ENCODE data around the gene TRIM47. TPM values are rescaled to one million over a fixed set of nuclear protein-coding genes. Genes with fewer than 3 reads are reported as not detected.
A peak's percentile ranks its signal among the peaks of the same experiment; 100 is the strongest.
"Not testable (repeated sequence)": the region's sequence is repeated elsewhere in the genome, so short reads cannot be mapped to it uniquely, and the experiment has no call there.

The TRIM47 gene
- total RNA-seq, 2 experiments from 2014 or later: 33.9 to 43.4 TPM

DNA sequence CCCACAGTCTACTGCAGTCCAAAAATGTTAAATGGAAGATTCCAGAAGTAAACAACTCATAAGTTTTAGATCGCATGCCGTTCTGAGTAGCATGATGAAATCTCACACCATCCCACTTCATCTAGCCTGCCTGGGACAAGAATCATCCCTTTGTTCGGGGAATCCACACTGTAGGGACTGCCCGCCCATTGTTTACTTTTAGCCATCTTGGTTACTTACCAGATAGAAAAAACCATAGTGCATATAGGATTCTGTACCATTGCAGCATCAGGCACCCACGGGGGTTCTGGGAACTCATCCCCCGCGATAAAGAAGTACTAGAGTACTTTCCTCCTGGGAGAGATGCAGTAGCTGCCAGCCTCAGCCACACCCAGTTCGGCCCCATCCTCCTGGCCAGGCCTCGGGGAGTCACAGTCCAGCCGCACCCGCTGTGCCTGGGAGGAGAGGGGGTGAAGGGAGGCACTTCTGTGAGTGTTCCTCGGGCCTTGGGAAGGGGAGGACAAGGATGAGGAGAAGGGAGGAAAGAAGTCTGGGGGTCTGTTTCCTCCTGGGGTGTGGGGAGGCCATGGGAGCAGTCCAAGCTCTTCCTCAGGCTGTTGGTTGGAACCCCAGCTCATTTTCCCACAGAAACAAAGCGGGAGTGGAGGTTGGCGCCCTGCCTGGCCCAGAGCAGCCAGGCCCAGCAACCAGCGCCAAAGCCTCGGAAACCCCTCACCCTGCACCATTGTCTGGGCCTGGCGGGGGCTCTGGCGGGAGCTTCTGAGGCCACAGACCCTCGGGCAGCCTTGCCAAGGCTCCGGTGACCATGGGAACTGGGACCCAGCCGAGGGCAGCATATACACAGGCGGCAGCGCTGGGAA lies 8.9 kb downstream of the TRIM47 start:
- Mint-ChIP-seq H3K36me3 (ENCODE audit: low read depth) (peaks cover 7% of the 10 kb centered on the region), H3K27me3 (no peaks in the 10 kb centered on the region), H3K27ac (peak overlapping the region; percentile 25), H3K4me1 (peaks cover 38% of the 10 kb centered on the region), H3K4me3 (no peak overlapping the region), H3K9me3 (no peaks in the 10 kb centered on the region)
- ChIA-PET POLR2A (no interaction called here), CTCF (interaction anchor here (0.6 to 1.3 kb wide), 3 partner anchors 8 to 35 kb away, joined by 3 to 4 read pairs (median 3); partner anchors contain the start of gene MRPL38)
- DNase-seq: no peak

DNA sequence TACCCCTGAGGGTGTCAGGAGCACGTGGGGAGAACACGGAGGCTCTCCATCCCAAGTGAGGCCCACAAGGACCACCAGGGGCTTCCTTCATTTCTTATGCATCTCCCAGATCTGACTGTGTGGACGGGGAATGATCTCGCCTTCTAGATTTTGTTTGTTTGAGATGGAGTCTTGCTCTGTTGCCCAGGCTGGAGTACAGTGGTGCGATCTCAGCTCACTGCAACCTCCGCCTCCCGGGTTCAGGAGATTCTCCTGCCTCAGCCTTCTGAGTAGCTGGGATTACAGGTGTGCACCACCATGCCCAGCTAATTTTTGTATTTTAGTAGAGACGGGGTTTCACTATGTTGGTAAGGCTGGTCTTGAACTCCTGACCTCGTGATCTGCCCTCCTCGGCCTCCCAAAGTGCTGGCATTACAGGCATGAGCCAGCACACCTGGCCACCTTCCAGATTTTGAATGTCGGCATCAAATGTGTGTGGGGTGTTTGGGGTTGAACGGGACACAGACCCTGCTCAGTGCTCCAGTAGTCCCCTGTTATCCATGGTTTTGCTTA lies 9.6 kb downstream of the TRIM47 start:
- H3K9me3 Mint-ChIP-seq; POLR2A ChIA-PET; H3K36me3 Mint-ChIP-seq (ENCODE audit: low read depth); DNase-seq; H3K4me3 Mint-ChIP-seq; H3K27me3 Mint-ChIP-seq: not testable (repeated sequence)
- Mint-ChIP-seq H3K4me1 (peaks cover 40% of the 10 kb centered on the region), H3K27ac (peak overlapping the region; percentile 33)
- CTCF ChIA-PET: interaction anchor here (1.3 to 2.3 kb wide), 3 partner anchors 9 to 36 kb away, joined by 3 to 9 read pairs (median 6); partner anchors contain the start of genes MRPL38 and WBP2

- CTCF ChIA-PET: interaction anchor here (1.0 to 1.9 kb wide), 7 partner anchors 10 to 139 kb away, joined by 3 to 14 read pairs (median 4); partner anchors contain the start of genes TRIM47, TRIM65 and WBP2
- H3K4me3 Mint-ChIP-seq; H3K27me3 Mint-ChIP-seq; DNase-seq; H3K9me3 Mint-ChIP-seq; H3K36me3 Mint-ChIP-seq (ENCODE audit: low read depth): not testable (repeated sequence)
- Mint-ChIP-seq H3K27ac (peak overlapping the region; percentile 92), H3K4me1 (peaks cover 29% of the 10 kb centered on the region)
- POLR2A ChIA-PET: interaction anchor here (0.7 kb wide), 1 partner anchor 86 kb away, joined by 4 read pairs; no protein-coding TSS in a partner anchor
Observed at GRCh38 chr17:75865404-75866188, 12.8 kb downstream of the TRIM47 start.

- Mint-ChIP-seq H3K27ac (peak overlapping the region; percentile 92), H3K4me1 (peaks cover 29% of the 10 kb centered on the region), H3K4me3 (peak overlapping the region; percentile 18)
- ChIA-PET CTCF (interaction anchor here (0.6 to 1.9 kb wide), 8 partner anchors 10 to 140 kb away, joined by 3 to 14 read pairs (median 4); partner anchors contain the start of genes TRIM47, TRIM65 and WBP2), POLR2A (interaction anchor here (0.7 kb wide), 1 partner anchor 86 kb away, joined by 4 read pairs; no protein-coding TSS in a partner anchor)
- not testable (repeated sequence) for H3K36me3 Mint-ChIP-seq (ENCODE audit: low read depth); H3K9me3 Mint-ChIP-seq; H3K27me3 Mint-ChIP-seq; DNase-seq
Observed at GRCh38 chr17:75864887-75865286, 13.5 kb downstream of the TRIM47 start.

DNA sequence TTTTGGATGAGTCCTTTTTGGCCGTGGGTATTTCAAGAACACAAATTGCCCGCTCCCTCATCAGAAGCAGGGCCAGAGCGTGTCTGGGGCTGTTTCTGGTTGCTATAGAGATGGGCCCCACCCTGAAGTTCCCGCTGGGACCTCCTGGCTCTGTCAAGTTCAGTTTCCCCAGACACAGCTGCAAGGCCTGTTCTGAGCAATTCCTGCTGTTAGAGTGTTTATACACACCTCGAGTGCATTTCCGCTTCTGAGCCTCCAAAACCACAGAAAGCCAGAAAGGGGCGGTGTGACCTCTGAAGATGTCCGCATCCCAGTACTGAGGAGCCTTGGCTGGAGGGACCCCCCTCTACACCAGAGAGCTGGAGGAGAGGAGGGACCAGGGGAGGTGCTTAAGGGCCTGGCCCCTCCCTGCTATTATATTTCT lies 13.9 kb downstream of the TRIM47 start:
- peak overlapping the region; percentile 92 for H3K27ac Mint-ChIP-seq
- H3K9me3 Mint-ChIP-seq: no peaks in the 10 kb centered on the region
- peaks cover 30% of the 10 kb centered on the region for H3K4me1 Mint-ChIP-seq
- CTCF ChIA-PET: interaction anchor here (0.6 to 1.9 kb wide), 8 partner anchors 9 to 140 kb away, joined by 3 to 14 read pairs (median 4); partner anchors contain the start of genes TRIM47, TRIM65 and WBP2
- DNase-seq: peak; percentile 73
- POLR2A ChIA-PET: interaction anchor here (0.7 kb wide), 1 partner anchor 85 kb away, joined by 4 read pairs; no protein-coding TSS in a partner anchor
- no peaks in the 10 kb centered on the region for H3K27me3 Mint-ChIP-seq
- H3K36me3 Mint-ChIP-seq (ENCODE audit: low read depth): no peaks in the 10 kb centered on the region
- H3K4me3 Mint-ChIP-seq: peak overlapping the region; percentile 18

- Mint-ChIP-seq H3K36me3 (ENCODE audit: low read depth) (no peaks in the 10 kb centered on the region), H3K27me3 (no peaks in the 10 kb centered on the region), H3K27ac (no peak overlapping the region), H3K4me3 (no peak overlapping the region), H3K4me1 (peaks cover 45% of the 10 kb centered on the region), H3K9me3 (no peaks in the 10 kb centered on the region)
- CTCF ChIA-PET: interaction anchor here (0.6 to 4.0 kb wide), 18 partner anchors 8 to 119 kb away, joined by 3 to 22 read pairs (median 5); partner anchors contain the start of genes TRIM47, TRIM65 and UNC13D
- POLR2A ChIA-PET: no interaction called here
- no peak for DNase-seq
Observed at GRCh38 chr17:75861927-75862317, 16.5 kb downstream of the TRIM47 start.

DNA sequence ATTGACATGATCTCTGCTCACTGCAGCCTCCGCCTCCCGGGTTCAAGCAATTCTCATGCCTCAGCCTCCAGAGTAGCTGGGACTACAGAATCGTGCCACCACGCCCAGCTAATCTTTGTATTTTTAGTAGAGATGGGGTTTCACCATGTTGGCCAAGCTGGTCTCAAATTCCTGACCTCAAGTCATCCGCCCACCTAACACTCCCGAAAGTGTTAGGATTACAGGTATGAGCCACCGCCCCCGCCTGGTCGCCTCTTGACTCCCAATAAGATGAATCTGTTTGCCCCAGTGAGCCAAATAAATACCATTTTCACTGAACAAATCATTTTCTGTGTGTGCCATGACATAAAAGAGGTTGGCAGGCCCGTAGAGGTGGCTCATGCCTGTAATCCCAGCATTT lies 19.0 kb downstream of the TRIM47 start:
- H3K4me3 Mint-ChIP-seq; H3K9me3 Mint-ChIP-seq; H3K27ac Mint-ChIP-seq; H3K36me3 Mint-ChIP-seq (ENCODE audit: low read depth); DNase-seq; H3K27me3 Mint-ChIP-seq: not testable (repeated sequence)
- ChIA-PET POLR2A (interaction anchor here (1.0 kb wide), 1 partner anchor 79 kb away, joined by 4 read pairs; a partner anchor contains a TSS), CTCF (interaction anchor here (1.1 to 2.8 kb wide), 6 partner anchors 12 to 39 kb away, joined by 3 to 12 read pairs (median 4); partner anchors contain the start of genes TRIM47 and TRIM65)
- H3K4me1 Mint-ChIP-seq: peaks cover 38% of the 10 kb centered on the region

GRCh38 chr17:75856062-75856756 lies 22.2 kb downstream of the TRIM47 start:
- peaks cover 38% of the 10 kb centered on the region for H3K4me1 Mint-ChIP-seq
- DNase-seq: peak; percentile 37
- ChIA-PET CTCF (interaction anchor here (0.7 to 2.9 kb wide), 14 partner anchors 9 to 158 kb away, joined by 3 to 30 read pairs (median 5); partner anchors contain the start of genes GALK1, TRIM47 and UNC13D), POLR2A (interaction anchor here (1.2 to 1.5 kb wide), 3 partner anchors 24 to 91 kb away, joined by 5 to 7 read pairs (median 5); partner anchors contain the start of gene GALK1)
- H3K27me3 Mint-ChIP-seq: no peaks in the 10 kb centered on the region
- peak overlapping the region; percentile 93 for H3K27ac Mint-ChIP-seq
- no peaks in the 10 kb centered on the region for H3K9me3 Mint-ChIP-seq
- H3K36me3 Mint-ChIP-seq (ENCODE audit: low read depth): peaks cover 4% of the 10 kb centered on the region
- no peak overlapping the region for H3K4me3 Mint-ChIP-seq

DNA sequence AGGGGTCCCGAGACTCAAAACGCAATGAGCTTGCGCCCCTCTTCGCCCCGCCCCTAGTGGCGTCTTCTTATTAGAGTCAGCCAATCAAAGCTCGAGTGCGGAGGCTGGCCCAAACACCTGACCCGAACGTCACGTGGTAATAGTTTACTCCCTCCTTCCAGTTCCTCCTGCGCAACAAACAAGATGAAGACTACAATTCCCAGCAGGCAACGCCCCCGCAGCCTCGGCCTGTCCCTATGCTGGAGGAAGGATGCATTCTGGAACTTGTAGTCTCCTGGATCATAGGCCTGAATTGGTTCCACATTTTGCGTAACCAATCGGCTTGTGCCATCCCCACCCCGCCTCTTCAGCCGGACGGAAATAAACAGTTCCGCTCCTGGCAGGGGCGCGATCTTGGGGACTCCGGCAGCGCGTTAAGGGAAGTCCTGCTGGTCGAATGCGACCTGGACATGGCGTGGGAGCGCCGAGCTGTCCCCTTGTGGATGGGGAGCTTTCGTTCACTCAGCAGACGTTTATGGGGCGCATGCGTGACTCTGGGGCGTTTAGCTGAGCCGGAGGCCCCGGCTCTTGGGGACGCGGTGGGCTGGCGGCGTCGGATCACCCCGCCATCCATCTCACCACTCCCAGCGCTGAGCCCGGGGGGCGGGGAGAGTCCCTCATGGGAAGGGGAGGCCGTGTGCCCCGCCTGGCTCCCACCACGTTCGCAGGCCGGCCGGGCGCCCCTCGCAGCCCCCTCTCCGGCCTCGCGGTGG lies 22.9 kb downstream of the TRIM47 start, which contains the start of gene WBP2:
TSS of gene WBP2 (minus strand) at position 26 of the 752 bp plus-strand sequence. CDS start 38 bp downstream, outside the sequence.
- H3K9me3 Mint-ChIP-seq: no peaks in the 10 kb centered on the region
- ChIA-PET CTCF (interaction anchor here (0.6 to 2.9 kb wide), 18 partner anchors 9 to 267 kb away, joined by 3 to 30 read pairs (median 5); partner anchors contain the start of genes GALK1, TRIM47 and UNC13D), POLR2A (interaction anchor here (0.9 to 1.5 kb wide), 7 partner anchors 9 to 90 kb away, joined by 3 to 7 read pairs (median 5); partner anchors contain the start of gene GALK1)
- H3K36me3 Mint-ChIP-seq (ENCODE audit: low read depth): peaks cover 9% of the 10 kb centered on the region
- H3K4me1 Mint-ChIP-seq: peaks cover 36% of the 10 kb centered on the region
- H3K27me3 Mint-ChIP-seq: no peaks in the 10 kb centered on the region
- peak; percentile 99 for DNase-seq
- H3K27ac Mint-ChIP-seq: peak within 1 kb of the TSS; percentile 93
- H3K4me3 Mint-ChIP-seq: no peak within 1 kb of the TSS

DNA sequence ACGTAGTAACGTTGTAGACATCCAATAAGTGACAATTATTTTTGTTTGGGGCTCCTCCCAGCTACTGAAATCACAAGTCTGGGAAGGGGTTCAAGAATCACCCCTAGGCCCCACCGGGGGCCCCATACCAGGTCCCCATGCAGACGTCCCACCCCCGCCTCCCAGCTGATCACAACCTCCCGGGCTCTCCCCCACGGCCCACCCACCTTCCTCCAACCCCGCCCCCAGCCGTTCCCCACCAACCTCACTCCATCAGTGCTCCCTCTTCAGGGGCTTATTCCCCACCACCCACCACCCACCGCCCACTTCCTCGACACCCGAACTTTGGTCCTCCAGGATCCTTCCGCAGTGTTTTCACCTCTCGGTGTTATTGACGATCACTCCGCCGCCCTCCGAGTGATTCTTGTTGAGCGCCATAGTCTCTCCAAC lies 23.5 kb downstream of the TRIM47 start:
- POLR2A ChIA-PET: interaction anchor here (0.6 to 1.5 kb wide), 8 partner anchors 8 to 90 kb away, joined by 3 to 7 read pairs (median 4); partner anchors contain the start of gene GALK1

More for the DNA sequence above, 23.5 kb downstream of the TRIM47 start:
- Mint-ChIP-seq H3K36me3 (ENCODE audit: low read depth) (peaks cover 10% of the 10 kb centered on the region), H3K27ac (no peak overlapping the region), H3K4me1 (peaks cover 36% of the 10 kb centered on the region), H3K27me3 (no peaks in the 10 kb centered on the region), H3K9me3 (no peaks in the 10 kb centered on the region), H3K4me3 (no peak overlapping the region)
- CTCF ChIA-PET: interaction anchor here (0.6 to 2.9 kb wide), 18 partner anchors 10 to 267 kb away, joined by 3 to 30 read pairs (median 5); partner anchors contain the start of genes GALK1, TRIM47 and UNC13D
- DNase-seq: no peak
